HCT116 (cell line): ENCODE results near the gene TEKTIP1. TPM values are rescaled to one million over a fixed set of nuclear protein-coding genes. Genes with fewer than 3 reads are reported as not detected.
A peak's percentile ranks its signal among the peaks of the same experiment; 100 is the strongest.

Experiments
- ATAC-seq: fragments of 200-7000 bp; cut with Tn5 transposase; 2 replicates; pipeline ENCODE4 v1.9.1; 2020; ENCODE audit warnings: mild to moderate bottlenecking, moderate library complexity
- BruUV-seq: library from RNA; stranded (reverse); fragments of 400-500 nt; replicated peaks from 2 replicates; lab custom pipeline; 2021; lab: Mats Ljungman, UMichigan
- CTCF ChIA-PET: fragments of 300-600 bp; sonication (Branson Sonifier 250); formaldehyde crosslinking; loops from one replicate; lab custom pipeline; 2021; ENCODE audit warnings: antibody characterized with exemption; lab: Charles Lee
- POLR2A ChIA-PET: fragments of 300-600, 350-600 bp; sonication (Branson Sonifier 250); formaldehyde crosslinking; loops from one replicate; lab custom pipeline; 2021; ENCODE audit warnings: antibody characterized with exemption; lab: Charles Lee
- RAD21 ChIA-PET, 2 experiments: fragments of 300-600 bp; sonication (Branson Sonifier 250); formaldehyde crosslinking; loops; one replicate each; lab custom pipeline; 2023; ENCODE audit warnings: low total read pairs in 2 of 2; ENCODE audit not compliant: uncharacterized antibody in 2 of 2, unreplicated experiment in 2 of 2, low non-redundant PET in 1 of 2; lab: Charles Lee
- DNase-seq: peaks from one replicate; pipeline ENCODE4 v3.0.0-alpha.2; 2010; ENCODE audit warnings: low read depth, low spot score
- H2AFZ ChIP-seq: fragments of 200-600 bp; shearing (Covaris generic), sonication (generic); 2 replicates; pipeline ENCODE4 v1.6.1; 2017; ENCODE audit warnings: low read depth, mixed run types, mixed read lengths, antibody characterized with exemption, low read length; ENCODE audit not compliant: poor library complexity, severe bottlenecking
- H3K27ac ChIP-seq: 2 replicates; pipeline ENCODE4 v1.5.1; 2012; ENCODE audit warnings: low read depth, low read length
- H3K27me3 ChIP-seq: fragments of 200-600 bp; sonication (generic); 2 replicates; pipeline ENCODE4 v1.6.1; 2016; ENCODE audit warnings: mixed run types, low read length, mixed read lengths; ENCODE audit not compliant: insufficient read depth
- H3K36me3 ChIP-seq, 2 experiments: fragments of 200-500 bp in 1 of 2; fragments of 200-600 bp in 1 of 2; sonication (Bioruptor generic) in 1 of 2; sonication (generic) in 1 of 2; 2 replicates each; pipeline versions ENCODE4 v1.5.1 to v1.6.1; 2014 to 2016; ENCODE audit warnings: low read length in 2 of 2, inconsistent platforms in 1 of 2, mixed read lengths in 1 of 2, mixed run types in 1 of 2; ENCODE audit not compliant: insufficient read depth in 2 of 2, control insufficient read depth in 1 of 2
- H3K4me1 ChIP-seq, 2 experiments: fragments of 200-600 bp in 1 of 2; sonication (generic) in 1 of 2; 2 replicates each; pipeline versions ENCODE4 v1.5.1 to v1.6.1; 2012 to 2017; ENCODE audit warnings: low read length in 2 of 2, inconsistent platforms in 1 of 2, mild to moderate bottlenecking in 1 of 2, mixed read lengths in 1 of 2, mixed run types in 1 of 2, moderate library complexity in 1 of 2; ENCODE audit not compliant: insufficient read depth in 2 of 2, control insufficient read depth in 1 of 2
- H3K4me2 ChIP-seq: fragments of 200-600 bp; sonication (generic); 2 replicates; pipeline ENCODE4 v1.6.1; 2017; ENCODE audit warnings: mixed run types, low read length, mixed read lengths
- H3K4me3 ChIP-seq, 2 experiments: fragments of 200-600 bp in 1 of 2; sonication (generic) in 1 of 2; replicated peaks in 1 of 2; 2 replicates each; pipeline ENCODE4 v1.5.1; 2011 to 2016; ENCODE audit warnings: low read length in 2 of 2, control low read depth in 1 of 2, low read depth in 1 of 2, mild to moderate bottlenecking in 1 of 2, mixed read lengths in 1 of 2, mixed run types in 1 of 2
- H3K79me2 ChIP-seq: fragments of 200-600 bp; sonication (generic); 2 replicates; pipeline ENCODE4 v1.6.1; 2017; ENCODE audit warnings: mild to moderate bottlenecking, mixed run types, low read length, moderate library complexity, mixed read lengths; ENCODE audit not compliant: insufficient read depth
- H3K9ac ChIP-seq: fragments of 200-600 bp; sonication (generic); 2 replicates; pipeline ENCODE4 v1.6.1; 2016; ENCODE audit warnings: low read length, mixed read lengths
- H3K9me2 ChIP-seq: fragments of 200-600 bp; sonication (generic), shearing (Covaris generic); 2 replicates; pipeline ENCODE4 v1.6.1; 2017; ENCODE audit warnings: mixed run types, mild to moderate bottlenecking, moderate library complexity; ENCODE audit not compliant: insufficient read depth
- H3K9me3 ChIP-seq, 2 experiments: fragments of 200-500 bp in 1 of 2; fragments of 200-600 bp in 1 of 2; sonication (Bioruptor generic) in 1 of 2; sonication (generic) in 1 of 2; 2 replicates each; pipeline ENCODE4 v1.6.1; 2014 to 2017; ENCODE audit warnings: low read length in 2 of 2, mixed read lengths in 2 of 2, inconsistent platforms in 1 of 2, low read depth in 1 of 2, mild to moderate bottlenecking in 1 of 2, mixed run types in 1 of 2, moderate library complexity in 1 of 2; ENCODE audit not compliant: control insufficient read depth in 1 of 2, insufficient read depth in 1 of 2
- H4K20me1 ChIP-seq: fragments of 200-600 bp; sonication (generic), shearing (Covaris generic); 2 replicates; pipeline ENCODE4 v1.6.1; 2017; ENCODE audit warnings: mixed run types, mild to moderate bottlenecking, moderate library complexity; ENCODE audit not compliant: insufficient read depth
- CBX3 ChIP-seq: IDR thresholded peaks from 2 replicates; pipeline ENCODE4 v1.6.1; 2012; ENCODE audit warnings: low read depth
- CEBPB ChIP-seq: IDR thresholded peaks from 2 replicates; pipeline ENCODE4 v1.6.1; 2012; ENCODE audit warnings: low read depth
- EGR1 ChIP-seq: IDR thresholded peaks from 2 replicates; pipeline ENCODE4 v1.6.1; 2012; ENCODE audit warnings: low read depth
- ELF1 ChIP-seq: IDR thresholded peaks from 2 replicates; pipeline ENCODE4 v1.6.1; 2012; ENCODE audit warnings: low read depth, borderline replicate concordance
- EZH2 ChIP-seq: fragments of 200-600 bp; sonication (generic); IDR thresholded peaks from 2 replicates; pipeline ENCODE4 v1.6.1; 2017; ENCODE audit warnings: antibody characterized with exemption, mixed run types
- EZH2phosphoT487 ChIP-seq: fragments of 200-600 bp; IDR thresholded peaks from 2 replicates; pipeline ENCODE4 v1.6.1; 2018; ENCODE audit warnings: antibody characterized with exemption, borderline replicate concordance
- FOSL1 ChIP-seq: IDR thresholded peaks from 2 replicates; pipeline ENCODE4 v1.6.1; 2012; ENCODE audit warnings: low read depth
- JUND ChIP-seq: IDR thresholded peaks from 2 replicates; pipeline ENCODE4 v1.6.1; 2012
- POLR2A ChIP-seq: IDR thresholded peaks from 2 replicates; pipeline ENCODE4 v1.7.0; 2011; ENCODE audit warnings: borderline replicate concordance; ENCODE audit not compliant: insufficient read depth, insufficient read length; ENCODE audit errors: extremely low read depth
- POLR2AphosphoS5 ChIP-seq: IDR thresholded peaks from 2 replicates; pipeline ENCODE4 v1.6.1; 2011; ENCODE audit warnings: mild to moderate bottlenecking, low read depth, low read length, moderate library complexity
- RAD21 ChIP-seq: IDR thresholded peaks from 2 replicates; pipeline ENCODE4 v1.6.1; 2012; ENCODE audit warnings: low read depth, mild to moderate bottlenecking
- SIN3A ChIP-seq: IDR thresholded peaks from 2 replicates; pipeline ENCODE4 v1.6.1; 2012; ENCODE audit warnings: low read depth
- SP1 ChIP-seq: IDR thresholded peaks from 2 replicates; pipeline ENCODE4 v1.6.1; 2012; ENCODE audit warnings: low read depth
- SRF ChIP-seq: IDR thresholded peaks from 2 replicates; pipeline ENCODE4 v1.6.1; 2012; ENCODE audit warnings: low read depth
- TCF7L2 ChIP-seq: IDR thresholded peaks from 2 replicates; pipeline ENCODE4 v1.7.0; 2011; ENCODE audit warnings: borderline replicate concordance, inconsistent platforms; ENCODE audit not compliant: insufficient read depth, insufficient read length; ENCODE audit errors: extremely low read depth
- YY1 ChIP-seq: IDR thresholded peaks from 2 replicates; pipeline ENCODE4 v1.6.1; 2011; ENCODE audit warnings: low read length, low read depth, moderate library complexity, mild to moderate bottlenecking; ENCODE audit not compliant: insufficient replicate concordance; ENCODE audit errors: extremely low read depth
- intact Hi-C: fragments of 100-400 bp; cut with micrococcal nuclease; formaldehyde crosslinking; loops from 2 replicates; pipeline ENCODE4 v1.10.0; 2022
- total RNA-seq: library from RNA; stranded (reverse); gene quantifications from one replicate; pipeline ENCODE4 v1.2.1, GENCODE V29; 2021; ENCODE audit not compliant: unreplicated experiment
- TF ChIP-seq, protein P1 (sequence below): IDR thresholded peaks from 2 replicates; pipeline ENCODE4 v1.6.1; 2012
- TF ChIP-seq, protein P2 (sequence below), 3 experiments: fragments of 200-600 bp in 1 of 3; sonication (generic) in 1 of 3; IDR thresholded peaks in 2 of 3; conservative IDR thresholded peaks in 1 of 3; 2 replicates each; pipeline ENCODE4 v1.5.1; 2012 to 2017; ENCODE audit warnings: low read depth in 2 of 3, low read length in 2 of 3, antibody characterized with exemption in 1 of 3, borderline replicate concordance in 1 of 3, control low read depth in 1 of 3, mild to moderate bottlenecking in 1 of 3, mixed read lengths in 1 of 3, mixed run types in 1 of 3, moderate library complexity in 1 of 3; ENCODE audit not compliant: insufficient read depth in 1 of 3
- TF ChIP-seq, protein P3 (sequence below): IDR thresholded peaks from 2 replicates; pipeline ENCODE4 v1.6.1; 2012; ENCODE audit warnings: low read depth
- TF ChIP-seq, protein P4 (sequence below): IDR thresholded peaks from 2 replicates; pipeline ENCODE4 v1.6.1; 2012

TEKTIP1 gene
- total RNA-seq, 1 experiment from 2014 or later: 1.2 TPM

DNA sequence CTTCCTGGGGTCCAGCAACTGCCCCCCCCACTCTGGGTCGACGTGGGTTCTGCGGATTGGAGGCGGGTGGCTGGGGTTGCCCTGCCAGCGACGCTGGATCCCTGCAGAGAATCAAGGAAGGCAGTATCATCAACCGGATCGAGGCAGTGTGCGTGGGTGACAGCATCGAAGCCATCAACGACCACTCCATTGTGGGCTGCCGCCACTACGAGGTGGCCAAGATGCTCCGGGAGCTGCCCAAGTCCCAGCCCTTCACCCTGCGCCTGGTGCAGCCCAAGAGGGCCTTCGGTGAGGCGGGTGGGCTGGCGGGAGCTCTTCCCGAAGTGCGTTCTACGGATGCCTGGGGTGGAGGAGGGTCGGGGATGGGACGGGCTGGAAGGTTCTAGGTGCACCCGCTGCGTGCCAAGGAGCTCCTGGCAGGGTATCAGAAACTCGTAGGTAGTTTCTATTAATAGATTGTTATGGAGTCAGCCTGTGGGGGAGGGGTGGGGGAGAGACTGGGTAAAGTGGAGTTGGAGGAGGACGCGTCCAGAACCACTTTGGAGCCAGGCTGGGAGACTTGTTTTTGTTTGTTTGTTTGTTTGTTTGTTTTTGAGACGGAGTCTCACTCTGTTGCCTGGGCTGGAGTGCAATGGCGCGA, 47.9 kb downstream of the TEKTIP1 start:
- DNase-seq (no peak), ATAC-seq (no peak)
- Histone ChIP-seq H3K9me3 (no peaks in the 10 kb centered on the region), H3K9me2 (no peaks in the 10 kb centered on the region), H3K4me3 (no peak overlapping the region), H3K9ac (no peak overlapping the region), H4K20me1 (no peaks in the 10 kb centered on the region), H3K36me3 (no peaks in the 10 kb centered on the region), H3K27ac (no peak overlapping the region), H2AFZ (no peak overlapping the region), H3K27me3 (no peaks in the 10 kb centered on the region), H3K4me1 (peaks cover 0 to 9% of the 10 kb centered on the region in 2 experiments; a peak in 2 of 4 replicates), H3K4me2 (0 out of 2 replicates have a peak overlapping the region, but pooled peaks have one; percentile 17), H3K79me2 (no peaks in the 10 kb centered on the region)
- no TSS peak for BruUV-seq
- intact Hi-C loops: loop anchor here (1.0 kb wide), 1 partner anchor 31 kb away; no protein-coding TSS in a partner anchor
- POLR2A ChIA-PET: interaction anchor here (1.7 kb wide), 1 partner anchor 10 kb away, joined by 6 read pairs; no protein-coding TSS in a partner anchor
- TF ChIP-seq TCF7L2 (no peak), POLR2A (no peak), JUND (no peak), YY1 (no peak), CBX3 (no peak), EGR1 (no peak), SRF (no peak), EZH2 (no peak), EZH2phosphoT487 (no peak), CEBPB (no peak), SIN3A (no peak), POLR2AphosphoS5 (no peak), ELF1 (no peak), FOSL1 (no peak), SP1 (no peak), RAD21 (no peak)
- TF ChIP-seq, protein P1, sequence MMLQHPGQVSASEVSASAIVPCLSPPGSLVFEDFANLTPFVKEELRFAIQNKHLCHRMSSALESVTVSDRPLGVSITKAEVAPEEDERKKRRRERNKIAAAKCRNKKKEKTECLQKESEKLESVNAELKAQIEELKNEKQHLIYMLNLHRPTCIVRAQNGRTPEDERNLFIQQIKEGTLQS: no peak
- TF ChIP-seq, protein P2, sequence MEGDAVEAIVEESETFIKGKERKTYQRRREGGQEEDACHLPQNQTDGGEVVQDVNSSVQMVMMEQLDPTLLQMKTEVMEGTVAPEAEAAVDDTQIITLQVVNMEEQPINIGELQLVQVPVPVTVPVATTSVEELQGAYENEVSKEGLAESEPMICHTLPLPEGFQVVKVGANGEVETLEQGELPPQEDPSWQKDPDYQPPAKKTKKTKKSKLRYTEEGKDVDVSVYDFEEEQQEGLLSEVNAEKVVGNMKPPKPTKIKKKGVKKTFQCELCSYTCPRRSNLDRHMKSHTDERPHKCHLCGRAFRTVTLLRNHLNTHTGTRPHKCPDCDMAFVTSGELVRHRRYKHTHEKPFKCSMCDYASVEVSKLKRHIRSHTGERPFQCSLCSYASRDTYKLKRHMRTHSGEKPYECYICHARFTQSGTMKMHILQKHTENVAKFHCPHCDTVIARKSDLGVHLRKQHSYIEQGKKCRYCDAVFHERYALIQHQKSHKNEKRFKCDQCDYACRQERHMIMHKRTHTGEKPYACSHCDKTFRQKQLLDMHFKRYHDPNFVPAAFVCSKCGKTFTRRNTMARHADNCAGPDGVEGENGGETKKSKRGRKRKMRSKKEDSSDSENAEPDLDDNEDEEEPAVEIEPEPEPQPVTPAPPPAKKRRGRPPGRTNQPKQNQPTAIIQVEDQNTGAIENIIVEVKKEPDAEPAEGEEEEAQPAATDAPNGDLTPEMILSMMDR (IDR thresholded peaks at IDR 0.05 in 2 of 3, conservative IDR thresholded peaks at IDR 0.05 in 1 of 3; ENCODE audit: borderline replicate concordance in 1 of 3, insufficient read depth in 1 of 3, low read depth in 2 of 3, low read length in 2 of 3): no peak
- TF ChIP-seq, protein P3, sequence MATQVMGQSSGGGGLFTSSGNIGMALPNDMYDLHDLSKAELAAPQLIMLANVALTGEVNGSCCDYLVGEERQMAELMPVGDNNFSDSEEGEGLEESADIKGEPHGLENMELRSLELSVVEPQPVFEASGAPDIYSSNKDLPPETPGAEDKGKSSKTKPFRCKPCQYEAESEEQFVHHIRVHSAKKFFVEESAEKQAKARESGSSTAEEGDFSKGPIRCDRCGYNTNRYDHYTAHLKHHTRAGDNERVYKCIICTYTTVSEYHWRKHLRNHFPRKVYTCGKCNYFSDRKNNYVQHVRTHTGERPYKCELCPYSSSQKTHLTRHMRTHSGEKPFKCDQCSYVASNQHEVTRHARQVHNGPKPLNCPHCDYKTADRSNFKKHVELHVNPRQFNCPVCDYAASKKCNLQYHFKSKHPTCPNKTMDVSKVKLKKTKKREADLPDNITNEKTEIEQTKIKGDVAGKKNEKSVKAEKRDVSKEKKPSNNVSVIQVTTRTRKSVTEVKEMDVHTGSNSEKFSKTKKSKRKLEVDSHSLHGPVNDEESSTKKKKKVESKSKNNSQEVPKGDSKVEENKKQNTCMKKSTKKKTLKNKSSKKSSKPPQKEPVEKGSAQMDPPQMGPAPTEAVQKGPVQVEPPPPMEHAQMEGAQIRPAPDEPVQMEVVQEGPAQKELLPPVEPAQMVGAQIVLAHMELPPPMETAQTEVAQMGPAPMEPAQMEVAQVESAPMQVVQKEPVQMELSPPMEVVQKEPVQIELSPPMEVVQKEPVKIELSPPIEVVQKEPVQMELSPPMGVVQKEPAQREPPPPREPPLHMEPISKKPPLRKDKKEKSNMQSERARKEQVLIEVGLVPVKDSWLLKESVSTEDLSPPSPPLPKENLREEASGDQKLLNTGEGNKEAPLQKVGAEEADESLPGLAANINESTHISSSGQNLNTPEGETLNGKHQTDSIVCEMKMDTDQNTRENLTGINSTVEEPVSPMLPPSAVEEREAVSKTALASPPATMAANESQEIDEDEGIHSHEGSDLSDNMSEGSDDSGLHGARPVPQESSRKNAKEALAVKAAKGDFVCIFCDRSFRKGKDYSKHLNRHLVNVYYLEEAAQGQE: no peak
- TF ChIP-seq, protein P4, sequence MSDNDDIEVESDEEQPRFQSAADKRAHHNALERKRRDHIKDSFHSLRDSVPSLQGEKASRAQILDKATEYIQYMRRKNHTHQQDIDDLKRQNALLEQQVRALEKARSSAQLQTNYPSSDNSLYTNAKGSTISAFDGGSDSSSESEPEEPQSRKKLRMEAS: no peak
- CTCF ChIA-PET: interaction anchor here (1.1 kb wide), 1 partner anchor 10 kb away, joined by 3 read pairs; no protein-coding TSS in a partner anchor
- RAD21 ChIA-PET: no interaction called here
